Right forelimb (tissue), 1 donor: ENCODE measurements around the gene TP53RK.
A peak's percentile ranks its signal among the peaks of the same experiment; 100 is the strongest.

ENCODE experiments used
- DNase-seq: peaks from one replicate; pipeline ENCODE4 v3.0.0-alpha.2; 2018

The TP53RK gene

DNA sequence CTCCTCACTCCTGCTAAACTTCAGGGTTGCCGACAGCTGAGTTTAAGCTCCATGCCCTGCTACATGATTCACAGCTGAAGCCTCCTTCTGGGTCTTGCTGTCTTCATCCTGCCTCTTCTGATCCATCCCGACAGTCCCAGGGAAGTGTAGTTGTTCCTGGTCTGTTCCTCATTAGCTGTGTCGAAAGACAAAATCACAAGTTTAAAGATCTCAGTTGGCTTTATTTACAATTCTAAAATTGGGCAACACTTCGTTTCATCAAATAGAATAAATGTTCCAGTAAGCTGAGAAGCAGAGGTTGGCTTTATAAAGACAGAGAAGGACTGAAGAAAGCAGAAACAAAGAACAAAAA lies 16.1 kb upstream of the TP53RK start:
- no peak for DNase-seq

DNA sequence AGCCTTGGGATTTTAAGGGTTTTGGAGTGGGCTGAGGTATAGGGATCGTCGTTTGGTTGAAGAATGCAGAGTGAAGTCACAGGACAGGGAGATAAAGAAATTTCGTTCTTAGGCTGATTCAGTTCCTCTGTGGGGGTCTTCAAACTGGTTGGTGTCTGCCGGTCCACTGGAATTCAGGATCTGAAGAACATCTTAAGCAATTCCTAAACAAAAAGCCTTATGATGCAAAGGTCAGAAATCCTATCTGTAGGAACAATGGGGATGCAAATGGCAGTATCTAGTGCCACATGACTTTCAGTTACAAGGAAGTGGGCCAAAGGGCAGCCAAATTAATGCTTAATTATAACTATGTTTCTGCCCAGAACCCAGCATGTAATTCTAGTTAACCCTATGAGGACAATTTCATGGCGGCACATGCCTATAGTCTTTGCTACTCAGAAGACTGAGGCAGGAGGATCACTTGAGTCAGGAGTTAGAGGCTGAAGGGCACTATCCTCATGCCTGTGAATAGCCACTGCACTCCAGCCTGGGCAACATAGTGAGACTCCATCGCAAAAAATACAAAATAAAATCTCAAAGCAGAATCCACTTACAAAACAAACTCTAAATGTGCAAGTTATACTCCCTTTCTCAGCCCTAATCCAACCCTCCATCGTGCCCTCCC lies 15.6 kb upstream of the TP53RK start:
- DNase-seq: no peak

DNA sequence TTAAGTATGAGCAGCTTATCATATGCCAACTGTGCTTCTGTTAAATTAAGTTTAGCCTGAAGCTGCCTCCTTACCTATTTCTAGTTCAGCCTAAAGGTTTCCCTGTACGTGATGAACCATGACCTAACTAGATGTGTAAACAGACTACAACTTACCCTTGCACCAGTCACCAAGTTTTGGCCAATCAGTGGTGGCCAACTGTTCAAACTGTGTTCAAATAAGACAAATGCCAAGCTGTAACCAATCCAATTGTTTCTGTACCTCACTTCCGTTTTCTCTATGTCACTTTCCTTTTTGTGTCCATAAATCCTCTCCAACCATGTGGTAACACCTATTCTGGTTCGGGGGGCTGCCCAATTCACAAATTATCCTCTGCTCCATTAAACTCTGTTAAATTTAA lies 14.2 kb upstream of the TP53RK start:
- no peak for DNase-seq

DNA sequence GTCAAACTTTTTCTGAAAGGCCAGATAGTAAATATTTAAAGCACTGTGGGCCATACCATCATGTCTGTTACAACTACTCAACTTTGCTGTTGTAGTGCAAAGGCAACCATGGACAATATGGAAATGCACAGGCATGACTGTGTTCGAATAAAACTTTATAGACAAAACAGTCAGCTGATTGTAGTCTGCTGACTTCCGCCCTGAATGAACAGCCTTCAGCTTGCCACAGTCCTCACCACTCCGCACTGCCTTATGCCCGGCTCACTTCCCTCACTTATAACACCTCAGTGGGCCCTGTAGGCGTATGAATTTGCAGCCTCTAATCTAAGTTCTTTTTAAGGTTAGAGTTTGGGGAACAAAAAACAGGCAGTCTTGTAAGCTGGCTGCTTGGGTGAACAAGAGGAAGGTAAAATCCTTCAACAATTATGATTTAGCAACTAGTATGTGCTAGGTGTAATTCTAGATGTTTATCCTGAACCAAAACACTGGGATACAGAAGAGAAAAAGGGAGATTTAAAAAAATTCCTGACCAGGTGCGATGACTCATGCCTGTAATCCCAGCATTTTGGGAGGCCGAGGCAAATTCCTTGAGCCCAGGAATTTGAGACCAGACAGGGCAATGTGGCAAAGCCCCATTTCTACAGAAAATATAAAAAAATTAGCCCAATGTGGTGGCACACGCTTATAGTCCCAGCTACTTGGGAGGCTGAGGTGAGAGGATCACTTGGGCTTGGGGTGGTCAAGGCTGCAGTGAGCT lies 13.4 kb upstream of the TP53RK start:
- DNase-seq: no peak

DNA sequence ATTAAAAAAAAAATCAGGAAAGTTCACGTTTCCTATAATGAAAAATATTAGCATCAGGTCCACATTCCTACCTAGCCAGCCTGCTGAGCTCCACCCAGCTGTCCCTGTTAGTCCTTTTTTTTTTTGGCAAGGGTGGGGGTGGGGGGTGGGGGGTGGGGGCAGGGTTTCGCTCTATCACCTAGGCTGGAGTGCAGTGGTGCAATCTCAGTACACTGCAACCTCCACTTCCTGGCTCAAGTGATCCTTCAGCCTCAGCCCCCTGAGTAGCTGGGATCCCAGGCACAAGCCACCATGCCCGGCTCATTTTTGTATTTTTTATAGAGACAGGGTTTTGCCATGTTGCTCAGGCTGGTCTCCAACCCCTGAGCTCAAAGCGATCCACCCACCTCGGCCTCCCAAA lies 12.7 kb upstream of the TP53RK start:
- DNase-seq: no peak

DNA sequence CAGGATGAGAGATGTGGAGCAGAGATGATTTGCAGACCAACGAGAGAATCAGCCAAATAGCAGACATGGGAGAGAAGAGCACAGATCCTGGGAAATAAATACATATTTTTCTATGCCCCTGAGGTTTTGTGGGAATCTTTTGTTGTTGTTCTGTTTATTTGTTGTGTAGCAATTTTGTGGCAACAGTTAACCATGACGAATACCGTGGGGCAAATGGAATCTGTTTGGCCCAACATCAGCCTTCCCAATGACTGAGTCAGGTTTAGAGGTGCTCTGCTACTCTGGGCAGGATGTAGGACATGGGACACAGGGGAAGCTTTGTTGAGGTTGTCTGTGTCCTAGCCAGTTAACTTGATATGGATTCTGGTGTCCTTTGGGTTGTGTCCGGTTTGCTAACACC lies 12.3 kb upstream of the TP53RK start:
- DNase-seq: peak; percentile 27

DNA sequence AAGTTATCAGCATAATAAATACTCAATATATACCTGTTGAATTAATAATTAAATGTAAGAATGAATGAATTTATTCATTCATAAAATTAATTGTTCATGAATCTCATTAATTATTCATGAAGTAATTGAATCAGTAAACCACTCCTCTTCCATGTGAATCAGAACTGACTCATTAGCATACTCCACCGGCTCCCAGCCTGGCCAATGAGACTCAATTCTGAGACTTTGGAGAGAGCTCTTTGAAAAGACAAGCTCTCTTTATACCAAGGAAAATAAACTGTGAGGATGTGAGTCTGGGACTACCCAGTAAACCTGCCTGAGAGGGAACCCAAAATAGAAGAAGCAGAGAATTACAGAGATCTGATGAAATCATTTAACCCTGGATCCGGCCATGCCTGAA lies 11.8 kb upstream of the TP53RK start:
- DNase-seq: peak; percentile 9

DNA sequence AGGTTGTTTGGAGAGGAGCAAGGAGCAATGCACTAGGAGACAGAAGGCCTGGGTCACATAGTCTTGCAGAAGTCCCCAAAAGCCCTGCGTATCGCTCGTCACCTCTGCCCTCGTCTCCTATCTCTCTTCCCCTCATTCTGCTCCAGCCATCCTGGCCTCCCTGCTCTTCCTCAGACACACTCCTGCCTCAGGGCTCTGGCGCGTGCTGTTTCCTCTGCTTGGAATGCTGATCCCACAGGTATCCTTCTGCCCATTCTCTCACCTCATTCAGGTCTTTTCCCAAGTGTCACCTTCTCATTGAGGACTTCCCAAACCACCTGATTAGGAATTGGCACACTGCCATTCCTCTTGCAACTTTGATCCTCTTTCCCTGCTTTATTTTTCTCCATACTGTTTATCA lies 11.2 kb upstream of the TP53RK start:
- DNase-seq: peak; percentile 5

DNA sequence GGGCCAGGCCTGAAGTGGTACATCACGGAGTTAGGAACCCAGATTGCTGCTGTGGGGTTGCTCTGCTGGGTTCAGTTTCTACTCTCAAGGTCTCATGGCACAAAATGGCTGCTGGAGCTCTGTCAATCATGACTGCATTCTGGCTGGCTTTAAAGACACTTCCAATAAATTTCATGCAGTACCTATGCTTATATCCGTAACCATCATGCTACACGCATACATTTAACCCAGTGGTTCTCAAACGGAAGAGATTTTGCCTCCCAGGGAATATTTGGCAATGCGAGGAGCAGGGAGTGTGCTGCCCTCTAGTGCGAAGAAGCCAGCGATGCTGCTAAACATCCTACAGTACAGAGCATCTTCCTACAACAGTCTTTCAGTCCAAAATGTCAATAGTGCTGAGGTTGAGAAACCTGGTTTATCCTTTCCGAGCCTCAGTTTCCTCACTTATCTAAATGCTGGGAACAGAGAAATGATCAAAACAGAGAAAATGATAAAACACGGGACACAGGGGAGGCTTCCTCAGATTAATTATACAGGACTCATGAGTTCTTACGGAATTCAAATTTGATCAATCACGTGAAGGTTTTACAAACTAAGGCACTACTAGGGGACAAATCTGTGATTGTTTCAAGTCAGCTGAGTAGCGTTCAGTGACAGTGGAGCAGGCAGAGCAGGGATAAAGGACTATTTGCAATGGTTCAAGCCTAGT lies 10.6 kb upstream of the TP53RK start:
- DNase-seq: no peak

DNA sequence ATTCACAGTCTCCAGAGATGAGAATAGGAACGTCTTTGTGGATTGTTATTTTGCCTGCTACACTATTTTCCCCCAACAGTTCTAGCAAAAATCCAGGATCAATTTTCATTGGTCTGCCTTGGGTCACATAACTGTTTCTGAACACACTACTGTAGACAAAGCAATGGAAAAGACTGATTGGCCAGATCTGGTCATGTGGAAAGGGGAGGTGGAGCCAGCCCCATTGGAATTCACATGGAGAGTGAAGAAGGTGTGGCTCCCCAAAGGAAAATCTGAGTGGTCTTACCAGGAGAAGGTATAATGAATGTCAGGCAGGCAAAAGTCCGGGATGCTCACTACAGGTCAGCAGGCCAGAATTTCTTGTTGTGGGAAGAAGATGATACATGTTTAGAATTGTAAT lies 9.5 kb upstream of the TP53RK start:
- no peak for DNase-seq

DNA sequence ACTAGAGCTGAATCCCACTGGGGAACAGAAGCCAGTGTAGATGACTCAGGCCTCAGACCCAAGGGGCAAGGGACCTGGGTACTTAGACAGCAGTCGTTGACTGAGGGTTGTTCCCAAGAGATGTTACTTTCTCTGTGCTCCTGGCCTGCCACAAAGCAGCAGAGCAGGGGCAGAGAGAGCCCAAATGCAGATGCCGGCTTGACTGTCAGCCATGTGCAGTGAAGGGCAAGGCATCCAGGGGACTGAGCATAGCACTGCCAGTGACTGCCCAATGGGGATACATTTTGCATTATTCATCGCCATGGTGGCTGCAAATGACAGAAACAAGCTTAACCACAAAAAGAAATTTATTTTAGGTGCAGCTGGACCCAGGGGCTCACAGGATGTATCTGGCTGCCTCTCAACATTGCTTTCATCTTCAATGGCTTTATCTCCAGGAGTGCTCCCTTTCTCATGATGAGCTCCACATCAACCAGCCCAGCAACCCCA lies 7.6 kb upstream of the TP53RK start:
- DNase-seq: no peak

DNA sequence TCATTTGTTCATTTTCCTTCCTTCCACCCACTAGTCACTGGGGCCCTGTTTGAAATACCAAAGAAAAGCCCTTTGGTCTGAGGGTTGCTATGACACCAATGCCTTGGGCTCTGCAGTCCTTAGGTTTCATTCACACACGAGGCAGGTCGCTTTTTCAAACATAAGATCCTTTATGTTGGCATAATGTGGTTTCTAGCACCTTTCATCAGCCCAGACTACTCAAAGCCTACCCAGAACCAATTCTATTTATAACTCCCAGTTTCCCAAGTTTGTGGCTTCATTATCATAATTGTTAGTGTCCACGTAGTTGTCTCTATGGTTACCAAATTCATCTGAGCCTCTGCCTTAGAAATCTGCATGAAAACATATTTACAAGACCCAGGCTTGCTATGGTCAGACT lies 6.6 kb upstream of the TP53RK start:
- no peak for DNase-seq

DNA sequence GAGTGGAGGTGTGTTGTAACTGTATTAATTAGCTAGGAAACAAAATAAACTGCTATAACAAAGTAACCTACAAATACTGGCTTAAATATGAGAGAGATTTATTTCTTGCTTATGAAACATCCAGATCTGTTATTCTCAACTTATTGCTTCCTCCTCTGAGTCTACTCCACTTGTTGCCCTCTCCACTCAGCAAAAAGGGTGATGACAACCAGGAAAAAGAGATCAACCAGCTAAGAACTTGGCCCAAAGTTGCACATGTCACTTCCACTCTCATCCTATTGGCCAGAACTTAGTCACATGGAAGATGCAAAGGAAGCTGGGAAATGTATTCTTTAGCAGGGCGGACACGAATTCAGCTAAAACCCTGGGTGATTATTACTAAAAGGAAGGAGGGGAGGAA lies 5.2 kb upstream of the TP53RK start:
- no peak for DNase-seq

DNA sequence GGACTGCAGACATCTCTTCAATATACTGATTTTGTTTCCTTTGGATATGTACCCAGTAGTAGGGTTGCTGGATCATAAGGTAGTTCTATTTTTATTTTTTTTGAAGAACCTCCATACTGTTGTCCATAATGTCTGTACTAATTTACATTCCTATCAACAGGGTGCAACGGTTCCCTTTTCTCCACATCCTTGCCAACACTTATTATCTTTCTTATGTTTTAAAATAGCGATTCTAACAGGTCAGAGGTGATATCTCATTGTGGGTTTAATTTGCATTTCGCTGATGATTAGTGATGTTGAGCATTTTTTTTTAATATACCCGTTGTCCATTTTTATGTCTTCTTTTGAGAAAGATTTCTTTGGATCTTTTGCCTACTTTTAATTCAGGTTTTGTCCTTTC lies 2.0 kb upstream of the TP53RK start:
- no peak for DNase-seq

DNA sequence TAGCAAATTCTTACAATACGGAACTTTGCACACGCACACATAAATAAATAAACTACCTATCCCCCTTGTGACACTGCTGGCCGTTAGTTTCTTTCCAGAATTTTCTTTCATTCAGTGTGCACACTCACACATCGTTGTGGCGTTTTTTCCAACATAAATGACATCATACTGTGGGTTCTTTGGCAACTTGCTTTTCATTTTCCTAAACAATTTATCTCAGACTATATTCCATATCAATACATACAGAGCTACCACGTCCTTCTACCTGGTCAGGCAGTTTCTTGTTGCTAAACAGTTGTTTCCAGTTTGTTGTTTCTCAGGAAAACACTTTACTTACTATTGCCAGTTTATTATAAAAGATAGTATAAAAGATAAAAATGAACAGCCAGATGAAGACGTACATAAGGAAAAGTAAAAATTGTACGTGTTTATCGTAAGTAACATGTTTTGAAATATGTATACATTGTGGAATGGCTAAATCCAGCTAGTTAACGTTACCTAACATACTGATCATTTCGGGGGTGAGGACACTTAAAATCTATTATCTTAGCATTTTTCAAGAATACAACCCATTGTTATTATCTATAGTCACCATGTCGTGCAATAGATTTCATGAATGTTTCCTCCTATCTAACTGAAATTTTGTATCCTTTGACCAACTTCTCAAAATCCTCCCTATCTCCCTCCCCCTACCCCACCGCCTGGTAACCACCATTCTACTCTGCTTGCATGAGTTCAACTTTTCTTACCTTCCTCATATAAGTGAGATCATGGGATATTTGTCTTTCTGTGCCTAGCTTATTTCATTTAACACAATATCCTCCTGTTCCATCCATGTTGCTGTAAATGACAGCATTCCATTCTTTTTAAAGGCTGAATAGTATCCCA lies 1.2 kb upstream of the TP53RK start:
- no peak for DNase-seq

DNA sequence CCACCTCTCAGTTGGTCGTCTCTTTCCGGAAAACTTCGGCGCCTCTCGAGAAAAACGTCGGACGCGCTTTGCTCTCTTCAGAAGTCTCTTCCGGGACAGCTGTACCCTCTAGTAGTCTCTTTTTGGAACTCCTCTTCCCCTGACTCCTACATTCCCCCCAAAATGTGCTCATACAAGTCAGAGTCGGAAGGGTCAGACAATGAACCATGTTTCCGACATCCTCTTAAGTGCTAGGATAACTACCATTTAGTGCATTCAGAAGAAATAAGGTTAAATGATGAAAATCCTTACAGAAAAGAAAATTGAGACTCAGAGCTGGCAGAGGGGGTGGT lies 476 bp upstream of the TP53RK start:
- DNase-seq: no peak

DNA sequence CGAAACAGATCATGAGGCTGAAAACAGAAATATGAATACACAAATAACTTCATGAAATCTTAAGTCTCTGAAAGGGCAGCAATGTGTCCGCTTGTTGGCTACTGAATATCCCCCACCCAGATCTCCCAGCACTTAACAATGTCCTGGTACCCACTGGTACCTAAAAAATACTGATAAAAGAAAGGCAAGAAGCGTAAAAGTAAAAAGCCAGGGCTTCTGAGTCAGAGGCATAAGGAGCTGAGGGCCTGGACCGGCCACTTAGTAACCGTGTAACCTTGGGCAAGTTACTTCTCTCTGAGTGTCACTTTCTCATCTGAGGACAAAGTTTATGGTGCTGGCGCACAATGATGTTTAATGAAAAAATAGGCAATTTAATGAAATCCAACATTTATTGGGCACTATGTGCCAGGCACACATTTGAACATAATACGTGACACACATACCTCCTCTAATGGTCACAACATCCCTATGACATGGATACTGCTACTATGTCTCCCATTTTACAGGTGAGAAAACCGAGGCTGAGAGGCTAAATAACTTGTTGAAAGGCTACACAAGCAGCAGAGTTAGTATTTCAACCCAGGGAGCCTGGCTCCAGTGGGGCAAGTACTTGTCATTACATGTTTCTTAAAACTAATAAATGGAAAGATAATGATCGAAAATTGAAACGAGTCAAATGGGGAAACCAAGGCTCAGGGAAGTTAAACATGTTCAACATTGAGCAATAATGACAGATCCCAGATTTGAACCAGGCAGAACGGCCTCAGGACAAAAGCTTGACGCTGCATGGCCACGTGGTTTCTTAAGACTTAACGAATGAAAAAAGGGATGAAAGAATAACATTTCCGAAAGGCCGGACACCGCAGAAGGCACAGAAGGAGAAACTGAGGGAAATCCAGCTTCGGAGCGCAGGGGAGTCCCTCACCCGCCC lies 828 bp downstream of the TP53RK start:
- DNase-seq: no peak

DNA sequence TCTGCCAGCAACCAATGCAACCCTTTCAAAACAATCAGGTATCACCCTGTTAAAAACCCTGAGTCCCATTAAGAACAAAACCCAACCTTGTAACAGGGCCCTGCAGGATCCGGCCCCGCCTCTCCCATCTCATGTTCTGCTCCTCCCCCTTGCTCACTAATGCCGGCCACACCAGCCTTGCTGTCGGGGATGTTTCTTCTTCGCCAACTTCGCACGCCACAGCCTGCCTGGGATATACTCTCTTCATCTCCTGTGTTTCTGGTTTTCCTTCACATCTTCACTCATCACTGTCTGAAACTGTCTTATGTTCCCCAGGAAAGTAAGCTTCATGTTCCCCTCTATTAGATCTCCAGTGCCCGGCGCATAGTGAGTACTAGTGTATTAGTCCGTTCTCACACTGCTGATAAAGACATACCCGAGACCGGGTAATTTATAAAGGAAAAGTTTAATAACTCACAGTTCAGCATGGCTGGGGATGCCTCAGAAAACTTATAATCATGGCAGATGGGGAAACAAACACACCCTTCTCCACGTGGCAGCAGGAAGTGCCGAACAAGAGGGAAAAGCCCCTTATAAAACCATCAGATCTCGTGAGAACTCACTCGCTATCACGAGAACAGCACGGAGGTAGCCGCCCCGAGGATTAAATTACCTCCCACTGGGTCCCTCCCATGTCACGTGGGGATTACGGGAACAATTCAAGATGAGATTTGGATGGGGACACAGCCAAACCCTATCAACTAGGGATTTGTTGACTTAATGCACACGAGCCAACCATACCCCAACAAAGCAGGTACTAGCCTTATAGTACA lies 5.1 kb downstream of the TP53RK start:
- peak; percentile 71 for DNase-seq

DNA sequence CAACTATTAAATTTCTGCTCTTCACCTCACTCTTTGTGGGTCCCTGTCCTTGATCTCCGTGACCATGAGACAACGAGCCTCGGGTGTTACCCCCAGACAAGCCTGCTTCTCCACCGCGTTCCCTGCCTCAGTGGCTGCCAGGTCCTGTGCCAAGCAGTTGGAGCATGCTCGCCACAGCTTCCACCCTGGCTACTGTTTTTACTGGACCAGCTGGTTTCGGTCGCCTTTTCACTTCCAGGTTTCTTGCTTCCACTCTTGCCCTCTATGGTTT lies 5.6 kb downstream of the TP53RK start:
- no peak for DNase-seq

DNA sequence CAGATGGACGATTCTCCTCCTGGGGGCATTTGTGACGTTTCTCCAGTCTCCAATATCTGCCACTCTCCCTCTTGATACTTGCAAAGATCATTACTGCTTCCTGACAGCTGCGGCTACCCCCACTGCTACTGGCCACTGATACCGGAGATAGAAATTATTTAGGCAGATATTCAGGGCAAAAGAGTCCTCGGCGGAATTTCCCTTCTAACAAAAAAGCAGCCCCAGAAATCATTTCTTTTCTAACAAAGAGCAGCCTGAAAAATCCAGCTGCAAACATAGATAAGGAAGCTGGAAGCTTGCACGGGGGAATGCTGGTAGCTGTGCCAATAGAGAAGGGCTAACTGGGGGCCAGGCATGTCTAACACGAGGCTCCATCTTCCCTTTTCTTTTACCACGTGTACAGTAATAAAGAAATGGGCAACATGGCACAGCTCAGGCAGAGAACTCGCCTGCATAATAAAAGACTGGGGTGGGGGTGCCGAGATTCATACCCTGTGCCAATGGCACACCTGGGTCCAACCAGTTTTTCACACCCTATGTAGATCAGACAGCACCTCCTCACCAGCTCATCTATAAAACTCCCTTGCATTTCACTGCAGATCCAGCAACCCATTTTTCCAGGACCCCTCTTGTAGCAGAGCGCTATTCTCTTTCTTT lies 6.1 kb downstream of the TP53RK start:
- DNase-seq: no peak
